ENCODE measurements around the gene ZNRD2. TPM values are rescaled to one million over a fixed set of nuclear protein-coding genes. Genes with fewer than 3 reads are reported as not detected.

Gene ZNRD2
- polyA plus RNA-seq, 4 donors: 27.7 to 49.2 (median 35.0) TPM

Other genes starting within 250 kb of the ZNRD2 start
- gene DPF2, start 236.6 kb upstream of the ZNRD2 start, polyA plus RNA-seq: 10 to 100 TPM; 12.5 to 45.0 (median 20.1) TPM
- 1 to 10 TPM; 2.1 to 9.4 (median 3.8) TPM for gene TIGD3, start 215.7 kb upstream of the ZNRD2 start, polyA plus RNA-seq
- 10 to 100 TPM; 13.9 to 35.4 (median 22.1) TPM for gene SLC25A45, start 187.8 kb upstream of the ZNRD2 start, polyA plus RNA-seq
- gene FRMD8, start 183.8 kb upstream of the ZNRD2 start, polyA plus RNA-seq: 10 to 100 TPM; 24.4 to 31.1 (median 26.9) TPM
- 1,000 to 10,000 TPM in 2 of 4 donors, 100 to 1,000 TPM in 2; 256 to 3,420 (median 1,041) TPM for gene NEAT1, start 147.7 kb upstream of the ZNRD2 start, polyA plus RNA-seq
- 100 to 1,000 TPM; 155 to 454 (median 226) TPM for gene MALAT1, start 71.4 kb upstream of the ZNRD2 start, polyA plus RNA-seq
- gene SCYL1, start 45.4 kb upstream of the ZNRD2 start, polyA plus RNA-seq: 10 to 100 TPM; 46.7 to 76.9 (median 61.0) TPM
- gene LTBP3, start 12.1 kb upstream of the ZNRD2 start, polyA plus RNA-seq: 10 to 100 TPM in 3 of 4 donors, 1 to 10 TPM in 1; 6.5 to 77.6 (median 21.3) TPM
- 10 to 100 TPM; 15.9 to 39.2 (median 33.4) TPM for gene FAM89B, start 2.1 kb downstream of the ZNRD2 start, polyA plus RNA-seq
- gene EHBP1L1, start 5.6 kb downstream of the ZNRD2 start, polyA plus RNA-seq: 100 to 1,000 TPM in 1 of 4 donors, 10 to 100 TPM in 3; 36.1 to 131 (median 62.4) TPM
- 10 to 100 TPM in 1 of 4 donors, under 1 TPM in 2, not detected in 1; 0.84 to 31.1 (median 0.89) TPM for gene KCNK7, start 25.3 kb downstream of the ZNRD2 start, polyA plus RNA-seq
- 100 to 1,000 TPM in 2 of 4 donors, 10 to 100 TPM in 2; 66.4 to 180 (median 126) TPM for gene MAP3K11, start 43.7 kb downstream of the ZNRD2 start, polyA plus RNA-seq
- gene PCNX3, start 45.3 kb downstream of the ZNRD2 start, polyA plus RNA-seq: 10 to 100 TPM; 12.7 to 27.5 (median 22.1) TPM
- gene SIPA1, start 67.6 kb downstream of the ZNRD2 start, polyA plus RNA-seq: 10 to 100 TPM; 21.7 to 45.2 (median 33.1) TPM
- gene RELA, start 92.4 kb downstream of the ZNRD2 start, polyA plus RNA-seq: 10 to 100 TPM; 32.2 to 46.9 (median 36.7) TPM
- 10 to 100 TPM; 63.9 to 76.7 (median 71.1) TPM for gene KAT5, start 141.8 kb downstream of the ZNRD2 start, polyA plus RNA-seq
- gene RNASEH2C, start 150.3 kb downstream of the ZNRD2 start, polyA plus RNA-seq: 10 to 100 TPM; 36.9 to 65.1 (median 50.2) TPM
- gene AP5B1, start 210.5 kb downstream of the ZNRD2 start, polyA plus RNA-seq: 10 to 100 TPM in 1 of 4 donors, 1 to 10 TPM in 3; 6.9 to 17.3 (median 9.1) TPM
- gene OVOL1, start 216.6 kb downstream of the ZNRD2 start, polyA plus RNA-seq: 10 to 100 TPM; 11.9 to 41.3 (median 20.1) TPM

Data from small intestine (tissue), 4 donors.